ENCODE results near the gene ZBTB20. TPM values are rescaled to one million over a fixed set of nuclear protein-coding genes. Genes with fewer than 3 reads are reported as not detected.

ZBTB20 gene
- total RNA-seq, 1 donor from 2014 or later, result 3.9 TPM

GRCh38 chr3:114624047-114624445 lies 523.0 kb downstream of the ZBTB20 start:
- TF ChIP-seq, protein P1, sequence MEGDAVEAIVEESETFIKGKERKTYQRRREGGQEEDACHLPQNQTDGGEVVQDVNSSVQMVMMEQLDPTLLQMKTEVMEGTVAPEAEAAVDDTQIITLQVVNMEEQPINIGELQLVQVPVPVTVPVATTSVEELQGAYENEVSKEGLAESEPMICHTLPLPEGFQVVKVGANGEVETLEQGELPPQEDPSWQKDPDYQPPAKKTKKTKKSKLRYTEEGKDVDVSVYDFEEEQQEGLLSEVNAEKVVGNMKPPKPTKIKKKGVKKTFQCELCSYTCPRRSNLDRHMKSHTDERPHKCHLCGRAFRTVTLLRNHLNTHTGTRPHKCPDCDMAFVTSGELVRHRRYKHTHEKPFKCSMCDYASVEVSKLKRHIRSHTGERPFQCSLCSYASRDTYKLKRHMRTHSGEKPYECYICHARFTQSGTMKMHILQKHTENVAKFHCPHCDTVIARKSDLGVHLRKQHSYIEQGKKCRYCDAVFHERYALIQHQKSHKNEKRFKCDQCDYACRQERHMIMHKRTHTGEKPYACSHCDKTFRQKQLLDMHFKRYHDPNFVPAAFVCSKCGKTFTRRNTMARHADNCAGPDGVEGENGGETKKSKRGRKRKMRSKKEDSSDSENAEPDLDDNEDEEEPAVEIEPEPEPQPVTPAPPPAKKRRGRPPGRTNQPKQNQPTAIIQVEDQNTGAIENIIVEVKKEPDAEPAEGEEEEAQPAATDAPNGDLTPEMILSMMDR (IDR thresholded peaks at IDR 0.05; ENCODE audit: insufficient read depth, low read length, severe bottlenecking), result no peak
- H3K36me3 ChIP-seq (ENCODE audit: control insufficient read depth, insufficient read depth, low read length), result no peaks in the 10 kb centered on the region
- no peak overlapping the region for H3K4me3 ChIP-seq (ENCODE audit: low read depth, low read length)
- no peak for DNase-seq (ENCODE audit: low read depth)
- H3K27me3 ChIP-seq (ENCODE audit: control insufficient read depth, insufficient read depth, low read length), result no peaks in the 10 kb centered on the region
- FAIRE-seq, result no peak

- Histone ChIP-seq H3K27me3 (ENCODE audit: control insufficient read depth, insufficient read depth, low read length) (no peaks in the 10 kb centered on the region), H3K4me3 (ENCODE audit: low read depth, low read length) (no peak overlapping the region), H3K36me3 (ENCODE audit: control insufficient read depth, insufficient read depth, low read length) (no peaks in the 10 kb centered on the region)
- TF ChIP-seq, protein P1 (IDR thresholded peaks at IDR 0.05; ENCODE audit: insufficient read depth, low read length, severe bottlenecking), result no peak
- DNase-seq (ENCODE audit: low read depth) (no peak), FAIRE-seq (no peak)
These were observed 523.6 kb downstream of the ZBTB20 start for GRCh38 chr3:114623420-114624046.

DNA sequence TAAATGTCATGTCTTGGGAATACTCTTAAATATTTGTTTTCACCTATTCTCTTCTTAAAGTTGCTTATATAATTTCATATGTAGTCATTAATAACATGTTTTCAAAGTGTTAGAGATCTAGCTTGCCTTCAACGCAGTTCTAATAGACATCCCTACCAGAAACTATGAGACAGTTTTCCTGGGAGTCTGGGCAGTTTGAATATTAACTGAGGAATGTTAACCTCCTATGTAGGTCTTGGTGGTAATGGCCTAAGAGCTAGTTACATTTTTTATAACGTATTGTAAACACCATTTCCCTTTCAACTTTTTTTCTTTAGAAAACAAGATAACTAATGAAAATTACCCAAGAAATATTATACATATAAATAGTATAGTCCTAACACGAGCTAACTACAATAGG lies 525.1 kb downstream of the ZBTB20 start:
- TF ChIP-seq, protein P1 (IDR thresholded peaks at IDR 0.05; ENCODE audit: insufficient read depth, low read length, severe bottlenecking), result no peak
- no peak for FAIRE-seq
- H3K36me3 ChIP-seq (ENCODE audit: control insufficient read depth, insufficient read depth, low read length), result no peaks in the 10 kb centered on the region
- no peak for DNase-seq (ENCODE audit: low read depth)
- no peaks in the 10 kb centered on the region for H3K27me3 ChIP-seq (ENCODE audit: control insufficient read depth, insufficient read depth, low read length)
- no peak overlapping the region for H3K4me3 ChIP-seq (ENCODE audit: low read depth, low read length)

GRCh38 chr3:114619771-114620170 lies 527.3 kb downstream of the ZBTB20 start:
- H3K36me3 ChIP-seq (ENCODE audit: control insufficient read depth, insufficient read depth, low read length), result no peaks in the 10 kb centered on the region
- TF ChIP-seq, protein P1 (IDR thresholded peaks at IDR 0.05; ENCODE audit: insufficient read depth, low read length, severe bottlenecking), result no peak
- no peaks in the 10 kb centered on the region for H3K27me3 ChIP-seq (ENCODE audit: control insufficient read depth, insufficient read depth, low read length)
- no peak for FAIRE-seq
- no peak overlapping the region for H3K4me3 ChIP-seq (ENCODE audit: low read depth, low read length)
- peak; percentile 85 for DNase-seq (ENCODE audit: low read depth)

GRCh38 chr3:114615523-114616085 lies 531.5 kb downstream of the ZBTB20 start:
- Histone ChIP-seq H3K36me3 (ENCODE audit: control insufficient read depth, insufficient read depth, low read length) (no peaks in the 10 kb centered on the region), H3K4me3 (ENCODE audit: low read depth, low read length) (no peak overlapping the region), H3K27me3 (ENCODE audit: control insufficient read depth, insufficient read depth, low read length) (no peaks in the 10 kb centered on the region)
- FAIRE-seq (no peak), DNase-seq (ENCODE audit: low read depth) (no peak)
- TF ChIP-seq, protein P1 (IDR thresholded peaks at IDR 0.05; ENCODE audit: insufficient read depth, low read length, severe bottlenecking), result no peak
